Cerebellar nuclear complex (tissue), 1 donor: ENCODE results near the gene EVPL.

Experiments used
- DNase-seq, 2 experiments: peaks; one replicate each; lab custom pipeline; 2025; lab: John Stamatoyannopoulos, UW

The EVPL gene

GRCh38 chr17:75959051-75959838 lies 67.9 kb downstream of the EVPL start:
- no peak for DNase-seq
